Upper lobe of left lung (tissue), 6 donors: Measurements from ENCODE around the gene STX19. TPM values are rescaled to one million over a fixed set of nuclear protein-coding genes. Genes with fewer than 3 reads are reported as not detected.

Experiments used
- ATAC-seq, 2 donors: fragments of 200-7000 bp; cut with Tn5 transposase; one replicate each; pipeline ENCODE4 v1.9.1; 2022; ENCODE audit warnings: mild to moderate bottlenecking in 2 of 2, moderate library complexity in 2 of 2; ENCODE audit not compliant: low FRiP score in 2 of 2
- DNase-seq, 2 donors: peaks; one replicate each; pipeline ENCODE4 v3.0.0-alpha.2; 2019 to 2020
- H3K27ac ChIP-seq, 4 donors: fragments of 200-600 bp; sonication (generic); one replicate each; pipeline ENCODE4 v1.5.1; 2016 to 2019
- H3K27me3 ChIP-seq, 4 donors: fragments of 200-600 bp; sonication (generic); one replicate each; pipeline ENCODE4 v1.5.1; 2017 to 2019
- H3K36me3 ChIP-seq, 4 donors: fragments of 200-600 bp; sonication (generic); one replicate each; pipeline ENCODE4 v1.5.1; 2016 to 2019
- H3K4me1 ChIP-seq, 4 donors: fragments of 200-600 bp; sonication (generic); one replicate each; pipeline ENCODE4 v1.5.1; 2018 to 2019
- H3K4me3 ChIP-seq, 4 donors: fragments of 200-600 bp; sonication (generic); one replicate each; pipeline ENCODE4 v1.5.1; 2017 to 2019; ENCODE audit warnings: mild to moderate bottlenecking in 2 of 4, moderate library complexity in 1 of 4
- H3K9me3 ChIP-seq, 4 donors: fragments of 200-600 bp; sonication (generic); one replicate each; pipeline ENCODE4 v1.5.1; 2018 to 2019
- CTCF ChIP-seq, 6 experiments: fragments of 450-650 bp in 4 of 6; fragments of 200-600 bp in 2 of 6; sonication (generic) in 2 of 6; IDR thresholded peaks; one replicate each; pipeline ENCODE4 v1.5.1; 2016 to 2019; ENCODE audit warnings: antibody characterized with exemption in 6 of 6
- EP300 ChIP-seq, 4 donors: sonication (generic); formaldehyde crosslinking; IDR thresholded peaks; one replicate each; pipeline ENCODE4 v1.5.1; 2017; ENCODE audit warnings: antibody characterized with exemption in 4 of 4, control low read depth in 2 of 4
- POLR2A ChIP-seq, 4 donors: fragments of 450-650 bp; IDR thresholded peaks; one replicate each; pipeline ENCODE4 v1.5.1; 2016 to 2017; ENCODE audit warnings: antibody characterized with exemption in 4 of 4, mild to moderate bottlenecking in 2 of 4
- POLR2AphosphoS5 ChIP-seq, 2 donors: sonication (generic); formaldehyde crosslinking; IDR thresholded peaks; one replicate each; pipeline ENCODE4 v1.5.1; 2017; ENCODE audit warnings: antibody characterized with exemption in 2 of 2
- WGBS, 2 donors: methylation state at CpG; one replicate each; pipeline ENCODE4 v1.1.5; 2017 to 2018; 5-methylcytosine and 5-hydroxymethylcytosine counted together
- total RNA-seq, 6 donors: library from RNA; depleted of rRNA in 4 of 6; stranded (reverse); fragments of >200 nt in 4 of 6; gene quantifications; one replicate each; pipeline versions ENCODE4 v1.1.0 to v1.2.1, GENCODE V29; 2016 to 2021
- donor health status: DM: no; HTN: no; CAD: no; lungs with moderate emphysema.
- donor health status: DM: no; HTN: yes; CAD: no; lungs with severe emphysema.

STX19 gene
- total RNA-seq, 6 donors from 2014 or later, result 1.1 to 4.9 (median 2.3) TPM; not detected in 2

GRCh38 chr3:94069194-94069813, 40.9 kb upstream of the STX19 start:
- Histone ChIP-seq H3K4me3 (no peak overlapping the region), H3K9me3 (peaks cover 0 to 2% (median 0%) of the 10 kb centered on the region in 4 donors), H3K36me3 (peaks cover 0 to 20% (median 4%) of the 10 kb centered on the region in 4 donors), H3K27ac (no peak overlapping the region), H3K4me1 (peaks cover 7 to 28% (median 19%) of the 10 kb centered on the region in 4 donors), H3K27me3 (no peaks in the 10 kb centered on the region)
- ATAC-seq (peak in 1 of 2 donors; percentile 57), DNase-seq (no peak)
- WGBS, 2 donors, result 53 to 60% methylated on average over 4 of the region's 4 CpGs
- TF ChIP-seq POLR2A (IDR thresholded peaks at IDR 0.05) (no peak), CTCF (IDR thresholded peaks at IDR 0.05) (peak; percentile 14 to 53 (median 36)), POLR2AphosphoS5 (IDR thresholded peaks at IDR 0.05) (no peak)

GRCh38 chr3:94066506-94067500, 38.4 kb upstream of the STX19 start:
- Histone ChIP-seq H3K36me3 (peaks cover 0 to 14% (median 3%) of the 10 kb centered on the region in 4 donors), H3K4me3 (no peak overlapping the region), H3K27me3 (no peaks in the 10 kb centered on the region), H3K27ac (peak overlapping the region in 2 of 4 donors; percentile 17 to 28), H3K4me1 (peaks cover 18 to 41% (median 31%) of the 10 kb centered on the region in 4 donors), H3K9me3 (no peaks in the 10 kb centered on the region)
- 70 to 83% methylated on average over 6 of the region's 6 CpGs for WGBS, 2 donors
- DNase-seq (no peak), ATAC-seq (no peak)
- TF ChIP-seq POLR2AphosphoS5 (IDR thresholded peaks at IDR 0.05), result no peak

- no peak overlapping the region for H3K27ac ChIP-seq
- no peaks in the 10 kb centered on the region for H3K27me3 ChIP-seq
- H3K4me3 ChIP-seq, result no peak overlapping the region
- H3K4me1 ChIP-seq, result peaks cover 20 to 42% (median 32%) of the 10 kb centered on the region in 4 donors
- no peak for ATAC-seq
- TF ChIP-seq POLR2AphosphoS5 (IDR thresholded peaks at IDR 0.05), result no peak
- TF ChIP-seq EP300 (IDR thresholded peaks at IDR 0.05), result no peak
- TF ChIP-seq CTCF (IDR thresholded peaks at IDR 0.05), result no peak
- TF ChIP-seq POLR2A (IDR thresholded peaks at IDR 0.05), result no peak
- H3K36me3 ChIP-seq, result peaks cover 0 to 9% (median 2%) of the 10 kb centered on the region in 4 donors
- WGBS, 2 donors, result 83 to 85% methylated on average over 1 of the region's 1 CpG
- H3K9me3 ChIP-seq, result no peaks in the 10 kb centered on the region
- DNase-seq, result no peak
These were observed 37.6 kb upstream of the STX19 start for GRCh38 chr3:94065819-94066480.

GRCh38 chr3:94065122-94065521, 36.7 kb upstream of the STX19 start:
- Histone ChIP-seq H3K9me3 (no peaks in the 10 kb centered on the region), H3K36me3 (peaks cover 0 to 6% (median 0%) of the 10 kb centered on the region in 4 donors), H3K4me3 (no peak overlapping the region), H3K27me3 (no peaks in the 10 kb centered on the region), H3K27ac (no peak overlapping the region), H3K4me1 (peaks cover 20 to 42% (median 32%) of the 10 kb centered on the region in 4 donors)
- no peak for TF ChIP-seq CTCF (IDR thresholded peaks at IDR 0.05)
- no peak for TF ChIP-seq EP300 (IDR thresholded peaks at IDR 0.05)
- TF ChIP-seq POLR2AphosphoS5 (IDR thresholded peaks at IDR 0.05), result no peak
- no peak for TF ChIP-seq POLR2A (IDR thresholded peaks at IDR 0.05)
- DNase-seq (no peak), ATAC-seq (no peak)
- WGBS, 2 donors, result 17 to 42% methylated on average over 1 of the region's 1 CpG
